Jurkat, Clone E6-1 (cell line): Measurements from ENCODE around the gene ARRDC3.
A peak's percentile ranks its signal among the peaks of the same experiment; 100 is the strongest.
"Not testable (repeated sequence)": the region's sequence is repeated elsewhere in the genome, so short reads cannot be mapped to it uniquely, and the experiment has no call there.

Experiments
- DNase-seq: peaks from one replicate; pipeline ENCODE4 v3.0.0-alpha.2; 2011; ENCODE audit warnings: low read depth, low spot score
- H3K4me3 ChIP-seq: 2 replicates; pipeline ENCODE4 v1.5.1; 2011; ENCODE audit warnings: mild to moderate bottlenecking, low read length, control low read depth, moderate library complexity

The ARRDC3 gene

DNA sequence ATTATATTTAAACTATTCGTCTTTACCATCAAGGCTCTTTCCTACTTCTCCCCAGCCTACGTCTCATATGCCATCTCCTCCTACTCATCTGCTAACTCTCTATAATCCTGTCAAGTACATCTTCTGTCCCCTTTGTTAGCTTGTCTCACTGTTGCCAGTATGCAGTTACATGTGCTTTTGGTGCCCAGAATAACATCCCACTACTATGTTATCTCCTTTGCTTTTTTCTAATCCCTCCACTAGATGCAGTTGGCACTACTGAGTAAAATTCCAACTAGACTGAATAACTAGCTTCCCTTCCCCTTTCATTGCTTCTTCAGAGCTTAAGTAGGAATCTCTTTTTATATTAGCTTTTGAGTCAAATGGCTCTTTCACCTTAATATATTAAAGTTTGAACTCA is 3.0 kb upstream of the ARRDC3 start:
- no peak overlapping the region for H3K4me3 ChIP-seq
- DNase-seq: no peak

DNA sequence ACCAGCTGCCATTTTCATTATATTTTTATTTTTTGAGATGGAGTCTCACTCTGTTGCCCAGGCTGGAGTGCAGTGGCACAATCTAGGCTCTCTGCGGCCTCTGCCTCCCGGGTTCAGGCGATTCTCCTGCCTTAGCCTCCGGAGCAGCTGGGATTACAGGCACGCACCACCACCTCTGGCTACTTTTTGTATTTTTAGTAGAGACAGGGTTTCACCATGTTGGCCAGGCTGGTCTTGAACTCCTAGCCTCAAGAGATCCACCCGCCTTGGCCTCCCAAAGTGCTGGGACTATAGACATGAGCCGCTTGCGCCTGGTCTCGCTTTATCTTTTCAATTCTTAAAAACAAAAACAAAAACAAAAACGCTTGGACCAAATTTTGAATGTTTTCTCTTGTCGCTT is 2.5 kb upstream of the ARRDC3 start:
- not testable (repeated sequence) for DNase-seq, H3K4me3 ChIP-seq

DNA sequence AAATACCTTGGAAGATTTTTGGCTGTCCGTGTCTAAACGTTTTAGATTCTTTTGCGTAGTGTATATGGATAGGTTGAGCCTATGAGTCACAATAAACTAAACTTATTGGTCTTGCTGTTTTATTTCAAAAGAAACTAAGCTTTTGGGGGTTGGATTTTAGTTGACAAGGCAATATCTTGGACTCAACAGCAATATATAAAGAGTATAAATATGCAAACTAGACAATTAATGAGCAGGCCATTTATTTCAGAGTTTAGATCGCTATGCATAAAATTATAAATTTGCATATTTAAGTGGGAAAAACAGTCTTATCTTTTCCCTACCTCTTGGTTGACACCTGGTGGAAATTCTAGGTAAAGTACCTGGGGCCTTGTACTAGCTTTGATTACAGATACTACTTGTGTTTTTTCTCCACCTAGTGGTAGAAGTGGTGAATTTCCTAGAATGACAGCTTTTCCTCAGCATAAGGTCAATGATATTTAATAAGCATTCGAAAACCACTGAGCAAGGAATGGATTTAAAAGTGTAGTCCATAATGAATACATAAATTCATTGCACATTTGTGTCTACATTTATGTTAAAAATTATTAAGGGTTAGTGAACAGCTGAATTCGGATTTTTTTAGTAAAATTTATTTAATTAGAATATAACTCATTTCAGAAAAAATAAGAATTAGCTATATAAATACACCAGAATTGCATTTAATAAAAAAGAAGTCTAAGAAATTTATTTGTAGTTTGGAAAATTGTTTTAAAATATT is 1.7 kb upstream of the ARRDC3 start:
- peak overlapping the region; percentile 78 for H3K4me3 ChIP-seq
- DNase-seq: peak; percentile 94

DNA sequence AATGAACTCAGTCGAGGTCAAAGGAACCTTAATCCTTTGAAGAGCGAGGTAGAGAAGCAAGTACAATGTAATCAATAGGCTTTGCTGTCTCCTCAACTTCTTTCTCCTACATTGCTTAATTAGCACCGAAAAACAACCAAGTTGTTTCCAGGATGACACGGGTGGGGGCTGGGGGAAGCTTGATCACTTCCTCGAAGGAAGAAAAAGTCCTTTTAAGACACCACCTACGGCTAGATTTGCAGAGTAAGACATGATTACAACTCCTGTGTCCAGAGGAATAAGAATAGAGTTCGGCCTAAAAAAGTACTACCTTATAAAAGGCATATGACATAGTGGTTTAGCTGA is 811 bp upstream of the ARRDC3 start:
- DNase-seq: peak; percentile 25
- H3K4me3 ChIP-seq: peak overlapping the region; percentile 78

DNA sequence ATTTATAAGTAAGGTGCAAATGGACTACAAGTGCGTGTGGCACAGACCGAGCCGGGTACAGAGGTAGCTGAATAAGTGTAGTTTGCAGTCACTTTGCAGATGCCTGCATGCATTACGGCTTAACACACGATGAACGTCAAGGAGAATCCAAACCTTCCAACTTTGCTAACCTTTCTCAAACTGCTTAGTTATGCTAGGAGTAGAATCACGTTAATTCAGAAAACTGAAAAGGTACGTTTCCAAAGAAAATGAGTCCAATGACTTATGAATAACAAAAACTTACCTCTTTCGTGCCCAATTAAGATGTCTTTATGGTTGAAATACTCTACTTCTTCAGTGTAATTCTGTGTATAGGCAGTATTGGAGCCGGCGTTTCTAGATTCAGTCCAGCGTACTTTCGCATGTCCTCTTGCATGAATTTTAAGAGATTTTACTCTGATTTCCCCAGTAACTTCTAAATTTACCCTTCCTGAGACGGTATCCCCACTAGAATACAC is 539 bp downstream of the ARRDC3 start:
- peak overlapping the region; percentile 94 for H3K4me3 ChIP-seq
- DNase-seq: peak; percentile 58

DNA sequence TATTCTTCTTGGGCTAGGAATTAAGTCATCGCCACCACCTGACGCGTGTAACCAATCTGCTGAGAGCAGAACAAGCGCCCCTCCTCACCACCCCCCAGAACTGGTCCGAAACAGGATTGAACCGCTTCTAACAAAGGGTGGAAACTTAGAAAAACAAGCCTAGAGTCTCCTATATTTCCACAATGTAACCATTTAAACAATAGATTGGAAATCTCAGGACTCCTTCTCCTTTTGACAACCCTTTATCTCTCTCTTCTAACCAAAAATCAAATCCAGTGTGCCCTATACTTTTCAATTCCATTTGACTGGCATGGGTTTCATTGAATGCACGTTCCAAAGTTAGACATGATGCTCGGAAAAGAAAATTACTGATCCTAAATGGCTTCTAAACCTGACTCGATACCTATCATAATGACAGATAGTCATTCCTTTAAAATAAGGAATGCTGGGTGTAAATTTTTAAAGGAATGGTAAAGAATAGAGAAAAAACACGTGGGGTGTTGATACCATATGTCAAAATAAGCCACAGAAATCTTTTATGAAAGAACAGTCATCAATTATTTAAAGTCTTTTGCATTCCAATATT is 1.2 kb downstream of the ARRDC3 start:
- DNase-seq: peak; percentile 78
- peak overlapping the region; percentile 94 for H3K4me3 ChIP-seq

DNA sequence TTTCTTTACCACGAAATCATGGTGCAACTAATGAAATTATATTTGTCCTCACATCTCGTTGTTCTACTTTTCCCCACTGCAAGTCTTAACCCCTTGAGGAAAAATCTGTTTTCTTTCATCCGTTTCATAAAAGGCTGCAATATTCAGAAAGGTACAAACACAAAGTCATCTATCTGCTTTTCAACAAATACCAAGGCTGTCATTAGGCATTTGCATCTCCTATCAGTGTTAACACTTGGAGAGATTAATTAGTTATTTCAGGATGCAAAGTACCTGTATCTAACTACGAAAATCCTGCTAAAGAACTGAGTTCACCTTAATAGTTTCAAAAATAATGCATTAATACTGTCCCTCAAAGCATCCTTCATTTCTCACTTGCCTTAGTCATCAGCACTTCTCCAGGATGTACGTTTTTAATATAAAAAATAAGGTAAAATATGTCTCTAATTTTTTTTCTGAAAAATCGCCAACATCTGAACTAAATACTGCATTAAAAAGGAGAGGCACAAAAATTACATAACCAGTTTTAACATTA is 1.8 kb downstream of the ARRDC3 start:
- H3K4me3 ChIP-seq: peak overlapping the region; percentile 94
- DNase-seq: no peak

DNA sequence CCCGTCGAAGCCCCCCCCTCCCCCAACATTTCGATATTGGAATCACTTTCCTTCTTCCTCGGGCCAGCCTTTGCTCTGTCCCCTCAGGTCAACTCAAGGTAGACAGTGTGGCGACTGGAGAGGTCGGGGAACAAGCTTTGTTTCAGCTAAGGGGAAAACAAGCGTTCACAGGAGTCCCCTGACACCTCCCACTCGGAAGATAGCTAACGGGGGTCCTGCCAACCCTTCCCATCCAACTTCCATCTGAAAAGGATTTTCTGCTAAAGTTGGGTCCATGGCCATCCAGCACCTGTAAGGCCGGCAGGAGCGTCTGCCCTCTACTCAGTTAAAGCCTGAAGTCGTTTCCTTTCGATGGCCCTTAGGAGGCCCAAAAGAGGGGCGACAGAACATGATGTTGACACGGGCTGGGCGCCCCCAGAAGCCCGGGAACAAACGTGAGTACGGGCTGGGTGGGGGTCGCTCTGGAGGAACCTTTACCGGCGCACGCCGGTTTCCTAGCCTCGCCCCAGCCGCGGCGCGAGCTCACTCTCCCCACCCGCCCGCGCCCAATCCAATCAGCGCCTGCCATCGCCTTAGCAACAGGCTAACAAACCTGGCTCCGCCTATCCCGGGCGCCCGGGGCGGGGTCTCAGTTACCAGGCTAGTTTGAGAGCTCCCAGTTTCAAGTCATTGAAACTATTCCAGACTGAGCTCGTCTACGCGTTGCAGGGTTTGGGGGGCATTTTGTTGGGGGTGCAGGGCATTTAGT is 2.5 kb downstream of the ARRDC3 start:
- DNase-seq: peak; percentile 94
- peak overlapping the region; percentile 94 for H3K4me3 ChIP-seq

DNA sequence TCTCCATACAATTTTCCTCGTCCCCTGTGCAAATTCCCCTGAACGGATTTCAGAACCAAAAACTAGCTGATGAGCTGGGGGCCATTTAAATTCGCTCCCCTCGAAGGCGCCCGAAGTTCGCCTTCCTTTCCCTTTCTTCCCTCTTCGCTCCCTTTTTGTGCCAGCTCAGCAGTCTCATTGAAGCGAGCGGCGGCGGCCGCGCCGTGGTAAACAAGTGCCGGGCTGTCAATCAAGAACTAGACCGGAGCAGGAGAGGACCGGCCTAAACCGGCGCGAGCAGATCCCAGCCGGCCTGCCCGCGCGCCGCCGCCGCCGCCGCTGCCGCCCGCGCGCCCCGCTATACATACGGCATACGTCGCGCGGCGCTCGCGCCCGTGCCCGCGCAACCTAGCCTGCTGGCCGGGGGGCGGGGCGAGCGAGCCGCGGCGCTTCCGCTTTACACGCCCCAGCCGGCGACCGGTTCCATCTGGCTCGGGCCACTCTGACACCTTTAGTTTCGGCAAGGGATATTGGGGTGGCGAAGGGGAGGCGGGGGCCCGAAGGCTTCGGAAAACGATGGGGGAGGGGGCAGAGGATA is 3.1 kb downstream of the ARRDC3 start:
- DNase-seq: peak; percentile 84
- H3K4me3 ChIP-seq: peak overlapping the region; percentile 94

DNA sequence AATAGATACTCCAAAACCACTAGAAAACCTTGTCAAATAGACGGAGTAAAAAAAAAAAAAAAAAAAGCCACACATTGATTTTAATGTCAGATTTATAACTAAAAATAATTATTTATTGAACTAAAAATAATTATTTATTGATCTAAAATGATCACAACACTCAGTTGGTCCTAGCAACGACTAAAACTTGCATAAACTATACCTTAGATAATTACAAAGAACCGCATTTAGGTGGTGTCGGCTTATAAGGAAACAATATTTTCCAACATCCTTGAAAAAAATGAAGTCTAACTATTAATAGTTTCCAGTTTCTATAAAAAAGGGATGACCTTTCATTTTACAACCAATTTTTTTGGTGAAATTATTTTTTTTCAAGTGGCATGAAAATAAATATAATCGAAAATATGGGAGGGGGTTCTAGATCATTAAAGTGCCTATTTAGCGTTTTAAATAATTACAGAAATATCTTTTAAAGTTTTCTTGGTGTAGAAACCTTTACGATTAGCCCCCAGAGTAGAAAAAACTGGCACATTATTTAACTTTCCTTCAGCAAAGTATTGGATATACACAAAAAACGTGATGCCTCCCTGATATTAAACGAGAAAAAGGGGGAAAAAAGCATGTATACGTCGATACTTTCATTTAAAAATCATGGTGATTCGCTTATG is 3.7 kb downstream of the ARRDC3 start:
- H3K4me3 ChIP-seq: peak overlapping the region; percentile 82
- DNase-seq: no peak

DNA sequence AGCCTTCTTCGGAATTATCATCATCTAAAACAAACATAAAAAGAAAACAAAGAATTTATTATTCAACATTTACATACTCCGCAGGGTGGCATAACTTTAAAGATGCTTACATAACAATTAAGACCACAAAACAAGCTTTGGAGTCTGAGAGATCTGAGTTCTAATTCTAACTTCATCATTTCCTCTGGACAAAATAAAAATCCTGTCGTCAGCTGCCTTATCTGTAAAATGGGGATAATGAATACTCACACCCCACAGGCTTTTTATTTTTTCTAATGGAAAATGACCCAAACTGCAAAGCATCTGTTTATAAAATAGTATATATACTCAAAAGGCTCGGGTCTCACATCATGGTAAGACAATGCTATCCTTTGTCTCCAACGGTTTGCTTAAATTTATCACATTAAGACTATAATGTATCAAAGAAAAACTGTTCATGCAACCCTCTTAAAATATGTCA is 4.3 kb downstream of the ARRDC3 start:
- no peak for DNase-seq
- H3K4me3 ChIP-seq: no peak overlapping the region

DNA sequence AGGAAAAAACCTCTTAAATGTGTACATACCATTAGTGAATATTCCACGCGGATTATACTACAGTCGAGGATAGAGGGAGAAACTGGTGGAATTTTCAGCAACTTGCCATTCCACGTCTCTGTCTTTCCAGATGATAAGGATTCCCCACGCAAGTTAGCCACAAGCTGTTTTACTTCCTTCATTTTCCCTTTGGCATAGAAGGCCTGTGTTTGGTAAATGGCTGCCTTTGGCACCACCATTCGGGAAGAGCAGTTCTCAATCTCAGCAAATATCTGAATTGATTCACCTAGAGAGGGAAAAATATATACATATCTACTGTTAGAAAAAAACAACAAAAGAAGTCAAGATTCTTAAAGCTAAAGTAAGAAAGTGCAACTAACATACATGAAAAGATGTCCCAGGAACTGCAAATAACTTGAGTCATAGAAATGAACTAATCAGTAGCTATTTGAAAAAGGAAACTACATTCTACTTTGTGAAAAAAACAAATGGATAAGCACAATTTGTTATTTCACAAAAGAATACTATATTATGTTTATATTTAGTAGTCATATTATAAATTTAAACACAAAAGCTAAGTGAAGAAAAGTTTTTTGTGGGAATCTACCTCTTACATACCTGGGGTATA is 8.1 kb downstream of the ARRDC3 start:
- no peak for DNase-seq
- H3K4me3 ChIP-seq: no peak overlapping the region

DNA sequence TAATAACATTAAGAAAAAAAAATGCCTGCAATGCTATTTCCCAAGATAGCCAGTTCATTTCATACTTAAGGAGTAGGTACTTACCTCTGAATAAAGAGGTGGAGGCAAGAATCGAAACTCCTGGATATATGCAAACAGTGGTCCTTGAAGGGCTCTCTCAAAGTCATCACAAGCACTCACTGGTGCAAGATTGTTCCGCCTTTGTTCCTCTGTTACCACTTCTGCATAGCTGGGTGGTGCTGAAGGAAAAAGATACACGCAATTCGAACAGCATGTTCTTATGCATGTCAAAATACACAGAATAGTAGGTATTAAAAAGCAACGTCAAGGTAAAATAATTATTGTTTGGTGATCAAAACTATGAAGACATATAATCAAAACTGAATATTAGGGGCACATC is 9.5 kb downstream of the ARRDC3 start:
- DNase-seq: no peak
- no peak overlapping the region for H3K4me3 ChIP-seq

DNA sequence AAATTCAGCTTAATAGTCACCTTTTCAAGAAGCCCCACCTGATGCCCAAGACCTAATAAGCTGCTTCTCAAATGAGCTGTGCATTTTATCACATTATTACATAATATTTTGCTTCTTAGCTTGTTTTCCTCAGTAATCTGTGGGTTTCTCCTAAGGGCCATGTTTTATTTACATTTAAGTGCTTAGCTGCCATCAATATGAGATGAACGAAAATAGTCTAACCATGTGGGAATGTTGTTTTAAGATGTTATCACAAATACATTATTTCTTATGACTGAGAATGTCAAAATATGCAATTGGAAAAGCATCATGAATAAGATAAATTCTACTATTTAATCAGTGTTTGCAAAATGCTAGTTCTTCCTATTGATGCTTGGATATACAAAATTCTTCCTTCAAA is 10.1 kb downstream of the ARRDC3 start:
- H3K4me3 ChIP-seq: no peak overlapping the region
- no peak for DNase-seq

DNA sequence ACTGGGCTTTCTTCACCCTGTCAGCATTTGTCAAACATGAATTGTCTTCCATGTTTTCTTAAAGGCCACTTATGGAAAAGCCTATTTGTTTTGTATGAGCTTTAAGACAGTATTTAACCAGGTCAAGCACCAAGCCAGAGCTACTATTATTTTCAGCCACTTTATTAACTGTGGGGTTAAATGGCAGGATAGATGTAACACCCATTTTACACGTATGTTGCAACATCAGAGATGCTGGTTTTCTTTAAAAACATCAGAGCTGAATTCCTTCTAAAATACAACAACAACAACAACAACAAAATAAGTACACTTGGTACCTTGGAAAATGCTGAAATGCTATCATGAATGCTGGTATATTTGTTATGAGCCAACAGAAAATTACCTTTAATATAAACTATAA is 13.6 kb downstream of the ARRDC3 start:
- no peak overlapping the region for H3K4me3 ChIP-seq
- no peak for DNase-seq

DNA sequence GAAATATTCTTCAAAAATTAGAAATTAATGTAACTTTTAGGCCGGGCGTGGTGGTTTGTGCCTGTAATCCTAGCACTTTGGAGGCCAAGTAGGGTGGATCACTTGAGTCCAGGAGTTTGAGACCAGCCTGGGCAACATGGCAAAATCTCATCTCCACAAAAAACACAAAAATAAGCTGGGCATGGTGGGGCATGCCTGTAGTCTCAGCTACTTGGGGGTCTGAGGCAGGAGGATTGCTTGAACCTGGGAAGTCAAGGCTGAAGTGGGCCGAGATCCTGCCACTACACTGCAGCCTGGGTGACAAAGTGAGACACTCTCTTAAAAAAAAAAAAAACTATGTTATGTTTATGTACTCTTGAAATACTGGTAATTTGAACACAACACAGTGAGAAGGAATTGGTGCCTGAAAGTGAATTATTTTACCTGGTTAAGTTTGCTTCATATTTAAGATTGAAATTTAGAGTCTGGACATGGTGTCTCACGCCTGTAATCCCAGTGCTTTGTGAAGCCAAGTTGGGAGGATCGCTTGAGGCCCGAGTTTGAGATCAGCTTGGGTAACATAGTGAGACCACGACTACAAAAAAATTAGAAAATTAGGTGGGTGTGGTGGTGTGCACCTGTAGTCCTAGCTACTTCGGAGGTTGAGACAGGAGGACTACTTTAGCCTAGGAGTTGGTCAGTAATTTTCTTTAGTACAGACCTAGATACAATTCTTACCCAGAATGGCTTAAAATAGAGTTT is 15.0 kb downstream of the ARRDC3 start:
- no peak overlapping the region for H3K4me3 ChIP-seq
- DNase-seq: no peak

DNA sequence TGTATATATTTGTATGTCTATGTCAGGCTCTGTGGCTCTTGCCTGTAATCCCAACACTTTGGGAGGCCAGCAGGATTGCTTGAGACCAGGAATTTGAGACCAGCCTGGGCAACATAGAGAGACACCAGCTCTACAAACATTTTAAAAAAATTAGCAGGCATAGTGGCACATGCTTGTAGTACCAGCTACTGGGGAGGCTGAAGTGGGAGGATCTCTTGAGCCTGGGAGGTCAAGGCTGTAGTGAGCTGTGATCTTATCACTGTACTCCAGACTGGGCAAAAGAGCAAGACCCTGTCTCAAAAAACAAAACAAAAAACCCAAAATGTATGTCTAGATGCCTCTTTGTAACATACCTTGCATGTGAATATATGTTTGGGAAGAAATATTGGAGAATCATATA is 15.8 kb downstream of the ARRDC3 start:
- H3K4me3 ChIP-seq: no peak overlapping the region
- no peak for DNase-seq

DNA sequence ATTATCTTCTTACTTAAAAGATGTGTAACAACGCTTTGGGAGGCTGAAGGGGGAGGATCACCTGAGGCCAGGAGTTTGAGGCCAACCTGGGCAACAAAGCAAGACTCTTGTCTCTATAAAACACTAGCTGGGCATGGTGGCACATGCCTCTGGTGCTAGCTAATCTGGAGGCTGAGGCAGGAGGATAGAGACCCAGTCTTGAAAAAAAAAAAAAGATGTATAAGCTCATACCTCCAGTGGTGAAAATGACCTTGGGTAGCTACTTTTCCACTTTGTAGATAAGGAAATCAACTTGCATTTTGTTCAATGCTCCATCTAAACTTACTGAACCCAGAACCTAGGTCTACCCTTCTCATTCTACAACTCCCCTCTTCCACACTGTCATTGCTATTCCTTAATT is 16.6 kb downstream of the ARRDC3 start:
- H3K4me3 ChIP-seq: no peak overlapping the region
- DNase-seq: no peak
